Right lobe of liver (tissue), 6 donors: Measurements from ENCODE around the gene BMERB1. TPM values are rescaled to one million over a fixed set of nuclear protein-coding genes. Genes with fewer than 3 reads are reported as not detected.
A peak's percentile ranks its signal among the peaks of the same experiment; 100 is the strongest.
"Not testable (repeated sequence)": the region's sequence is repeated elsewhere in the genome, so short reads cannot be mapped to it uniquely, and the experiment has no call there.

ENCODE experiments used
- ATAC-seq, 4 donors: fragments of 200-7000 bp; cut with Tn5 transposase; one replicate each; pipeline ENCODE4 v1.9.1; 2020; ENCODE audit warnings: mild to moderate bottlenecking in 4 of 4, moderate library complexity in 4 of 4
- DNase-seq, 3 donors: peaks; one replicate each; pipeline ENCODE4 v3.0.0-alpha.2; 2020
- H3K27ac ChIP-seq, 3 donors: fragments of 200-600 bp; one replicate each; pipeline ENCODE4 v1.8.0; 2022
- H3K27me3 ChIP-seq, 2 donors: fragments of 200-600 bp; one replicate each; pipeline ENCODE4 v1.8.0; 2022
- H3K36me3 ChIP-seq, 4 donors: fragments of 200-600 bp; sonication (generic) in 1 of 4; one replicate each; pipeline versions ENCODE4 v1.5.1 to v1.8.0; 2017 to 2022; ENCODE audit warnings: control low read depth in 1 of 4
- H3K4me1 ChIP-seq, 4 donors: fragments of 200-600 bp; sonication (generic) in 1 of 4; one replicate each; pipeline versions ENCODE4 v1.5.1 to v1.8.0; 2017 to 2022; ENCODE audit warnings: control low read depth in 1 of 4
- H3K4me3 ChIP-seq, 3 donors: fragments of 200-600 bp; one replicate each; pipeline ENCODE4 v1.8.0; 2022
- H3K9me3 ChIP-seq, 4 donors: fragments of 200-600 bp; sonication (generic) in 1 of 4; one replicate each; pipeline versions ENCODE4 v1.5.1 to v1.8.0; 2017 to 2022; ENCODE audit warnings: control low read depth in 1 of 4
- POLR2A ChIP-seq: fragments of 450-650 bp; IDR thresholded peaks from one replicate; pipeline ENCODE4 v1.6.1; 2017; ENCODE audit warnings: antibody characterized with exemption, mild to moderate bottlenecking
- WGBS: methylation state at CpG from one replicate; pipeline ENCODE4 v1.1.6; 2018; ENCODE audit warnings: low coverage, low lambda C conversion rate; ENCODE audit not compliant: insufficient coverage; ENCODE audit errors: missing lambda C conversion rate; 5-methylcytosine and 5-hydroxymethylcytosine counted together
- intact Hi-C, 2 donors: fragments of 100-400 bp; cut with DNase I; formaldehyde crosslinking; loops; one replicate each; pipeline versions ENCODE4 v1.11.2 to v1.14.1; 2022
- total RNA-seq, 6 experiments: library from RNA; depleted of rRNA in 2 of 6; stranded (reverse); fragments of >200 nt in 2 of 6; fragmentation: NEBNext Ultra II Directional in 3 of 6; extraction: Animal tissue kit (Norgen Biotek cat#: 25700) in 3 of 6; gene quantifications; one replicate each; pipeline versions ENCODE4 v1.1.0 to v1.2.4, GENCODE V29; 2016 to 2023
- TF ChIP-seq, protein P1 (sequence below), 4 donors: fragments of 200-600 bp in 3 of 4; fragments of 450-650 bp in 1 of 4; IDR thresholded peaks; one replicate each; pipeline versions ENCODE4 v1.5.1 to v1.8.0; 2016 to 2022; ENCODE audit warnings: antibody characterized with exemption in 4 of 4, mild to moderate bottlenecking in 2 of 4
- donor health status: DM: no; HTN: yes; CAD: no.
- donor health status: DM: no; HTN: no; CAD: no.
- donor health status: DM: no; HTN: no; CAD: no.
- donor health status: DM: no; HTN: yes; CAD: no.
- donor health status: DM: no; HTN: yes; CAD: no.

The BMERB1 gene
- total RNA-seq, 6 experiments from 2014 or later: 7.0 to 24.0 (median 10.5) TPM

DNA sequence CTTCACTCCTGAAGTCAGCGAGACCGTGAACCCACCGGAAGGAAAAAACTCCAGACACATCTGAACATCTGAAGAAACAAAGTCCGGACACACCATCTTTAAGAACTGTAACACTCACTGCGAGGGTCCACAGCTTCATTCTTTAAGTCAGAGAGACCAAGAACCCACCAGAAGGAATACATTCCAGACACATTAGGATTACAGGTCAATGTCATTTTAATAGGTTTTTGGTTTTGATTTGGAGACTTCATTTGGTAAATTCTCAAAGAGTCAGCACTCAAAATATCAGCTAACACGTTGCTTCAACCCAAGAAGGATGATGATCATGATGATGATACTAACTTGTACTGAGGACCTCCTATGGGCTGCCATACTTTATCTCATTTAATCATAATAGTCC lies 7.6 kb upstream of the BMERB1 start:
- DNase-seq (no peak), ATAC-seq (no peak)
- no peaks in the 10 kb centered on the region for H3K36me3 ChIP-seq
- WGBS: 77% methylated on average over 6 of the region's 6 CpGs
- TF ChIP-seq POLR2A: no peak
- TF ChIP-seq, protein P1, sequence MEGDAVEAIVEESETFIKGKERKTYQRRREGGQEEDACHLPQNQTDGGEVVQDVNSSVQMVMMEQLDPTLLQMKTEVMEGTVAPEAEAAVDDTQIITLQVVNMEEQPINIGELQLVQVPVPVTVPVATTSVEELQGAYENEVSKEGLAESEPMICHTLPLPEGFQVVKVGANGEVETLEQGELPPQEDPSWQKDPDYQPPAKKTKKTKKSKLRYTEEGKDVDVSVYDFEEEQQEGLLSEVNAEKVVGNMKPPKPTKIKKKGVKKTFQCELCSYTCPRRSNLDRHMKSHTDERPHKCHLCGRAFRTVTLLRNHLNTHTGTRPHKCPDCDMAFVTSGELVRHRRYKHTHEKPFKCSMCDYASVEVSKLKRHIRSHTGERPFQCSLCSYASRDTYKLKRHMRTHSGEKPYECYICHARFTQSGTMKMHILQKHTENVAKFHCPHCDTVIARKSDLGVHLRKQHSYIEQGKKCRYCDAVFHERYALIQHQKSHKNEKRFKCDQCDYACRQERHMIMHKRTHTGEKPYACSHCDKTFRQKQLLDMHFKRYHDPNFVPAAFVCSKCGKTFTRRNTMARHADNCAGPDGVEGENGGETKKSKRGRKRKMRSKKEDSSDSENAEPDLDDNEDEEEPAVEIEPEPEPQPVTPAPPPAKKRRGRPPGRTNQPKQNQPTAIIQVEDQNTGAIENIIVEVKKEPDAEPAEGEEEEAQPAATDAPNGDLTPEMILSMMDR (IDR thresholded peaks at IDR 0.05): no peak
- H3K4me1 ChIP-seq: peaks cover 0 to 12% (median 4%) of the 10 kb centered on the region in 4 donors
- intact Hi-C loops: no loop called here
- no peaks in the 10 kb centered on the region for H3K9me3 ChIP-seq
- no peak overlapping the region for H3K27ac ChIP-seq
- no peaks in the 10 kb centered on the region for H3K27me3 ChIP-seq
- no peak overlapping the region for H3K4me3 ChIP-seq

DNA sequence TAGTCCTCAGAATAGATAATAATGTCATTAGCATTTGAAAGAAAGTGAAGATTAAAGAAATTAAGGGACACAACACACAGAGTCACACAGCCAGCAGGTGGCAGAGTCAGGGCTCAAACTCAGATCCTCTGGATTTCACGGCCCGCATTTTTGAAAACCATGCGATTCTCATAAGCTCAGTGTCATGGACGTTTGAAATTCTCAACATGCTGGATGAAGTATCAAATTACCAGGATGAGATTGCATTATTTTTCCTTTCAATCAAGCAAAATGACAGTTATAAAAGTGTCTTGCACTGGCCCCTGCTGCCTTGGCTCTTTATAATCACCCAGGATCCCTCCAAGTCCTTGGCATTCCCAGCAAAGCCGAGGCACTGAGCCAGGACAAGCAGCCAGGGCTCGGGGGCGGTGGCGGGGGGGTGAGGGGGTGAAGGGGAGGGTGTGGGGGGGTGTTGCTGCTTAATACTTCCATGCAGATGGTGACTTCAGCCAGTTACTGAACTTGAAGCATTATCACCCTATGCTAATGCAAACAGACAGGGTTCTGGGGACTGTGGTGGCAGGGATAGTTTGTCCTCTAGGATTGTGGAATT lies 6.6 kb upstream of the BMERB1 start:
- no peak for TF ChIP-seq POLR2A
- TF ChIP-seq, protein P1 (IDR thresholded peaks at IDR 0.05): peak; percentile 69 to 78 (median 72)
- 13% methylated on average over 8 of the region's 8 CpGs for WGBS
- peaks cover 0 to 4% (median 0%) of the 10 kb centered on the region in 4 donors for H3K4me1 ChIP-seq
- H3K36me3 ChIP-seq: no peaks in the 10 kb centered on the region
- peak; percentile 66 to 67 (median 66) for DNase-seq
- no peak overlapping the region for H3K27ac ChIP-seq
- intact Hi-C loops: no loop called here
- H3K9me3 ChIP-seq: no peaks in the 10 kb centered on the region
- H3K4me3 ChIP-seq: no peak overlapping the region
- ATAC-seq: peak; percentile 92 to 97 (median 94)
- H3K27me3 ChIP-seq: no peaks in the 10 kb centered on the region

DNA sequence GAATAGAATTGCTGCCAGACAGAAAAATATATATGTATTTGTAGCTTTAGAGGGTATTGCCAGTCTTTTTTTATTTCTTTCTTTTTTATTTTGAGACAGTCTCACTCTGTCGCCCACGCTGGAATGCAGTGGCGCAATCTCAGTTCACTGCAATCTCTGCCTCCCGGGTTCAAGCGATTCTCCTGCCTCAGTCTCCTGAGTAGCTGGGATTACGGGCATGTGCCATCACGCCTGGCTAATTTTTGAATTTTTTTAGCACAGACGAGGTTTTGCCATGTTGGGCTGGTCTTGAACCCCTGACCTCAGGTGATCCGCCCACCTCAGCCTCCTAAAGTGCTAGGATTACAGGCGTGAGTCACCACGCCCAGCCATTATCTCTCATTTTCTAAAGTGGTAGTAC lies 3.5 kb upstream of the BMERB1 start:
- H3K4me1 ChIP-seq, H3K36me3 ChIP-seq, H3K4me3 ChIP-seq, H3K27me3 ChIP-seq, ATAC-seq, DNase-seq, H3K27ac ChIP-seq, H3K9me3 ChIP-seq, intact Hi-C loops: not testable (repeated sequence)
- 64% methylated on average over 11 of the region's 11 CpGs for WGBS

DNA sequence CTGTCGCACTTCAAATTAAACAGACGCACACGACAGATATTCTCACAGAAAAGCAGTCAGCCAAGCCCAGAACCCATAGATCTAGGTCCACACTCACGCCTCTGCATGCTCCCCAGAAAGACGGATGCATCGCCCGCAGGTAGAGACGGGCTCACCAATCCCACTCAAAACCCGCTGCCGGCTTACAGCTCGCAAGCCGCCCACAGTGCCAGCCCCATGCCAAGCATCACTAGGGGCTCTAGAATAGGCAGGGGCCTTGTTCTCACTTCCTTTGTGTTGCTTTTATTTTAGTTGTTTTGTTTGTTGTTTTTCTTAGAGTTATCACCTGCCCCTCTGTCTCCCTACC lies 336 bp upstream of the BMERB1 start:
- intact Hi-C loops: no loop called here
- Histone ChIP-seq H3K9me3 (no peaks in the 10 kb centered on the region), H3K4me1 (peaks cover 0 to 17% (median 7%) of the 10 kb centered on the region in 4 donors), H3K27ac (peak overlapping the region in 1 of 3 donors; percentile 73), H3K36me3 (no peaks in the 10 kb centered on the region), H3K27me3 (no peaks in the 10 kb centered on the region), H3K4me3 (peak overlapping the region in 2 of 3 donors; percentile 83 to 91)
- TF ChIP-seq, protein P1 (IDR thresholded peaks at IDR 0.05): no peak
- TF ChIP-seq POLR2A: no peak
- DNase-seq: no peak
- peak in 1 of 4 donors; percentile 2 for ATAC-seq
- 23% methylated on average over 10 of the region's 12 CpGs for WGBS

DNA sequence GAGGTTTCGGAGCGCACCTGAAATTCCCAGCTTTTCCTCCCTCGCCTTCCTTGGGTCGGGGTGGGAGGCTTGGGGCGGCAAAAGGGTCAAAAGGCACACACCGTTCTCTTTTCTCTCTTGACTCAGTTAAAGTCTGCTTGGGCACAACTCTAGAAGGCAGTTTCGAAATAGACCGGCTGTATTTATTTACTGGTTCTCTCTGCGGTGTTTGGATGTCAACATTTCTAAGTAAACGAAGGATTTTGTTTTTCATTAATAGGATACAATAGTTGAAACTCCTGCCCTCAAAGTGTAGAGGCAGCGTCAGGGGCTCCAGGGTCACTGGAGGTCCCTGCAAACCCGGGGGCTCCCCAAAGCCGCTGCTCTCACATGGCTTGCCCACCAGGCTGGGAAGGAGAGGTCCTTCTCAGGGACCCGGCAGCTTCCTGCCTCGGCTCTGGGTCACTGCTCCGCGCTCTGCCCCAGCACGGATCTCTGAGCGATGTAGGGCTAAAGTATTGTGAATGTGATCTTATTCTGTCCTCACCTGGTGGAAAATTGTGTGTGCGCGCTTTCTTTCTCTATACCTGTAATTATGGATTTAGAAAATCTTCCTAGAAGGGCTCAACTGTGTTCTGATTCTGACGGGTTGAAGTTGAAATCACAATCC lies 952 bp downstream of the BMERB1 start:
- Histone ChIP-seq H3K9me3 (no peaks in the 10 kb centered on the region), H3K4me1 (peaks cover 0 to 27% (median 11%) of the 10 kb centered on the region in 4 donors), H3K27ac (peak overlapping the region; percentile 28 to 79 (median 73)), H3K4me3 (peak overlapping the region; percentile 67 to 91 (median 83)), H3K27me3 (no peaks in the 10 kb centered on the region), H3K36me3 (no peaks in the 10 kb centered on the region)
- intact Hi-C loops: no loop called here
- DNase-seq (peak in 2 of 3 donors; percentile 34 to 61), ATAC-seq (peak; percentile 55 to 73 (median 66))
- 3% methylated on average over 18 of the region's 22 CpGs for WGBS
- TF ChIP-seq, protein P1 (IDR thresholded peaks at IDR 0.05): no peak
- TF ChIP-seq POLR2A: no peak
